Activated CD4-positive, CD25-positive, alpha-beta regulatory T cell (primary cell): ENCODE data around the gene STK38L.

Experiments
- DNase-seq, 4 experiments: peaks; one replicate each; lab custom pipeline; 2025; lab: John Stamatoyannopoulos, UW

Gene STK38L

GRCh38 chr12:27319409-27319808 lies 75.3 kb downstream of the STK38L start:
- DNase-seq: no peak

- no peak for DNase-seq
Observed at GRCh38 chr12:27319848-27320247, 75.8 kb downstream of the STK38L start.

DNA sequence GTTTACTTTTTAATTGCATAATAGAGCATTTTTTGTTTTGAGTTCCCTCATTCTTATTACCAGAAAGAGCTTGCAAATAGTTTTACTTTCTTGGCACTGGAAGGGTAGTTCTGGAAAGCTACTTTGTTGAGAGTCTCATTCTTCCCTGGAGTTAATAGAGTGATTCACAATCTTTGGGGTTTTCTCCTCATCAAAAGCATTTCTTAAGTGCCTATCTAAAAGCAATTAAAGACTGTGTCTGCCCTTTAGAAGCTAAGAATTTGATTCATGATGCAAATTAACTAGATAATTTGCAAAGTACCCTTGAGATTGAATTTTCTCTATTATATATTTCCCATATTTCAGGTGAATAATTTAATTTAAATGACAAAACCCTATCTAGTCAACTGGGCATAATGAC lies 80.4 kb downstream of the STK38L start:
- no peak for DNase-seq

DNA sequence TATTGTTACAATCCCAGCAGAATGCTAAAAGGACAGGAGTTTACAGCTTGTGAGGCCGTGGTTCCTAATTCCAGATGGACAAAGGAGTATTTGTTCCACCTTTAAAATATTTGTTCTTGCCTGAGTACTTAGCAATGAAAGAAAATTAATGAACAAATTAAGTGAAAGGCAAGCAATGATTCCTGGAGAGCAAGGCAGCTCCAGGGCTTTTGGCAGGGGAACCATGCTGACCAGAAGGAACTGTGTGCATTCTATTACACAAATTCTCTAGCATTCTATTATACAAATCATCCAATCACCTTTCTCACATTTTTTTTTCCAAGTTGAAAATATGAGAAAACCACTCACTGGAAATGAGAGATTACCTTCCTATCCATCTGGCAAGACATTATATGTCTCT lies 86.8 kb downstream of the STK38L start:
- no peak for DNase-seq

GRCh38 chr12:27331291-27331926 lies 87.3 kb downstream of the STK38L start:
- no peak for DNase-seq

DNA sequence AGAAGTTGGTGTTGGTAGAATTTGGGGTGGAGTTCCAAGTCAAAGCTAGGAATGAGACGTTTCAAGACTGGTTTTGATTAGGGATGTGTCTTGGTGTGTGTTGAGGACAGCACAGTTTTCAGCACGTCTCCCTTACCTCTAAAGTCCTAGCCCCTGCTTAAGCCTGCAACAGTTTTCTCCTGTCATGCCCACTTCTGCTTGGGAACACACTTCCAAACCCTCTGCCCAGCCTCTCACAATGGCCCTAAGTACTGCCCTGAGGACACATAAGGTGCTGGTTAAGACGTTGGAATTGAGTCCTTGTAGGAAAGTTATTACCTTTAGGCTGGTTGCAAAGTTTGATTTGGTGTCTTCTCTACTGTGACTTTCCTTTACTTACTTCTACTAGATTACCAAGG lies 87.8 kb downstream of the STK38L start:
- no peak for DNase-seq

DNA sequence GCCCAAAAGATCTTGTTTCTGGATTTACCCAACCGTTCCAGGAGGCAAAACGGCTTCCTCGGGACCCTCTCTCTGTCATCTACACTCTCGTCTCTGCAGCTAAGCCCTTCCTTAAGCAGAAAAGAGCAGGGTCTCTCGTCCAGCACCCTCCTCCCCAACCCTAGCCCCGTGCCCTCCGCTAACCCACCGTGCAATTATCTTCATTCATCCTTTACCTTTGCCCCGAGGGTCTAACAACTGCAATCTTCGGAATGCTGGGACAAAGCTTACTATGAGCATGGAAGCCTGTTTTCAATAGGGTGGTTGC lies 88.3 kb downstream of the STK38L start:
- no peak for DNase-seq

DNA sequence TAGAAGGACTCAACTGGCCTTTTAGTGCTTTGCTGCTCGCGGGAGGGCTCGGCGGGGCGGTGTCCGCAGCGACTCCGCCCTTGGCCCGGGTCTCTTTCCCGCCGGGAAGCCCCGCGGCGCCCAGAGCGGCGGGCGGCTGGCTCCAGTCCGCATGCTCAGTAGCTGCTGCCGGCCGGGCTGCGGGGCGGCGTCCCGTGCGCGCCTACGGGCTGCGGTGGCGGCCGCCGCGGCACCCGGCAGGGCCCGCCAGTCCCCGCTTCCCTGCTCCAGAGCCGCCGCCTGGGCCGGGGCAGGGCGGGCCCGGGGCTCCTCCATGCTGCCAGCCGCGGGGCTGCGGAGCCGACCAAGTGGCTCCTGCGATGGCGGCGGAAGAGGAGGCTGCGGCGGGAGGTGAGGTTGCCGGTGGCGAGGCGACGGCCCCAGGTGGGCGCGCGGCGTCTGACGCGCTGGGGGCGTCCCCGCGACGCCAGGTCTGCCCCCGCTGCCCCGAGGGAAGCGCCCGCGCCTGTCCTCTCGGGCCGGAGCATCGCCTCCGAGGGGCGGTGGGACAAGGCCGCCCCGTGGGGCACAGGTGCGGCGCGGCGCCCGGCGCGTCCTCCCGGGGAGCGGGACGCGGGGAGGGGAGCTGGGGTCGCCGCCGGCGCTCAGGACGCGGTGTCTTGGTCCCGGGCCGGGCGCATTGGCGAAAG lies 88.8 kb downstream of the STK38L start, which contains the start of gene BMAL2:
BMAL2 (plus strand) TSS at position 123 of the 689 bp plus-strand sequence; CDS start at position 360, 237 bp downstream.
- peak in 2 of 4 experiments; percentile 3 to 6 for DNase-seq

DNA sequence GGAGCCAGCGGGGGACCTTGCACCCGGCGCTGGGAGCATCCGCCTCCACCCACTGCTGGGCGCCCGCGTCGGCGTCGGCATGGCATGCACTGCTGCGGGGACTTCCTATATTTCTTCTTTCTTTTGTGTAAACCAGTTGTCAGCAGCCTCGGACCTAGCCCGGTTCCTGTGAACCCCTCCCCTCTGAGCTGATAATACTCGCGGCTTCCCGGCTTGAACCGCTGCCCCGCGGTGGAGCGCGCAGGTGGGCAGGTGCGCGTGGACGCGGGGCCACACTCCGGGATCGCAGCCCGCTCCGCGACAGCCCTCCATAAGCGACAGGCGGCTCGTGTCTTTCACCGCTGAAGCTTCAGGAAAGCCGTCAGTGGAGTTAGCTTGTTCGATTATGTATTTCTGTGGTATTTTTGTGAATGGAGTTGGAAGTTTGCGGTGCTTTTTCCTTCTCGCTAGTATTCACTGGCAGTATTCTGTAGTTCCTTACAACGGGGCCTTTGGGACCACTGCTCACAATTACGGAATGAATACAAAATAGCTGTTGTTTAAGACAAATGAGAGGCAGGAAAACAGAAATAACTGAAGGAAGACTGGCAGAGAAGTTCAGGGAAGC lies 89.4 kb downstream of the STK38L start:
- DNase-seq: no peak

DNA sequence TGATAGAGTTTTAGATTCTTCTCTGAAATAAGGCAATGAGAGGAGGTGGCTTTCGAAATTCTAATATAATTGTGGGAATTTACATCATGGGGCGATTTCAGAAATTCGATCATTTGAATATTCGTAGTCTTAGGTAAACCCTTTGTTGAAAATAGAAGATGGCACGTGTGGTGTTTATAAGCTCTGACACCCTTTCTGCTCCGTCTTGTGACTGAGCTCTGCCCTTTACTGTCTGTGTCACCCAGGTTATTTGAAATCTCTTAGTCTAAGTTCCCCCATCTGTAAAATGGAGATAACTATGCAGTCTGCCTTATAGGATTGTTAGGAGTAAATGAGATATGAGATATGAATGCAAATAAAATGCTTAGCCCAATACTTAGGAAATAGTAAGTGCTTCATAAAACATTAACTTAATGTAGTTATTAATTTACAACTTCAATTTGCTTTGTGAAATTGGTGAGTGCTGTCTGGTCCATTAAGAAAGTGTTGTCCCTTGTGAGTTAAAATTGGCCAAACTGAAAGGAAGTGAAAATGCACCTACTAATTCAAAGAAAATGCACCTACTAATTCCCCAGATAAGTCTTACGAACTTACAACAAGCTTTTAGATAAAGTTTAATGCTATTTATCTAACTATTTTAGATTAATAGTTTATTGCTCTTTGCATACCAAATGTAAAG lies 90.1 kb downstream of the STK38L start:
- no peak for DNase-seq

GRCh38 chr12:27334721-27335082 lies 90.6 kb downstream of the STK38L start:
- no peak for DNase-seq

- no peak for DNase-seq
Observed at GRCh38 chr12:27335364-27336281, 91.5 kb downstream of the STK38L start.

DNA sequence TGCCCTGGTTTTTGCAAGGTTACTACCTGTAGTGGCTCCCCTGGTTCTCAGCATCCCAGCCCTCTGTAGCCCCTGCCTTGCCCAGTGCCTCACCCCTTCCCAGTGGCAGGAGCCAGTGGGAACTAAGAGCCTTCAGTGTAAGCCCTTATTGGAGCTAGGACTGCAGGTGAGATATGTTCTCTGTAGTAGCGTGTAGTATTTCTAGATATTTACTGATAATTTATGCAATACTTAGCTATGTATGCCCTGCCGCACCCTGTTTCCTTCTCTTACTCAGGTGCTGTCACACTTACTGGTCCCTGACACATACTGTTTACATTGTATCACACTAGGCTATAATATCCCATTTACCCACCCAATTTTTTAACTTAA lies 92.2 kb downstream of the STK38L start:
- DNase-seq: no peak

DNA sequence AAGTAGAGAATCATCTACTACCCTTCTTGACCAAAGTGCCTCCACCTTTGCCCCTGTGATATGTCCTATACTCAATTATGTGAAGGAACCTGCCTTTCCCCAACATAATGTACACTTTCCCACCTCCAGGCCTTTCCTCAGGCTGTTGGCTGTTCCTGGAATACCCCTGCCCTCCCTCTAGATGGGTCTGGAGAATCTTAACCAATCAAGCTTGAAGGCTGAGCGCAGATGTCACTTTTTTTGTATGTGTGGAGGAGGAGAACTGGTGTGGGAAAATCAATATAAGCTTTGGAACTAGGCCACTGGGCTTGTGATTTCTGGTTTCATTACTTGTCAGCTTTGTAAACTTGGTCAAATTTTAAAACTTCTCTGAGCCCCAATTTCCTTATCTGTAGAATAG lies 93.3 kb downstream of the STK38L start:
- DNase-seq: no peak

DNA sequence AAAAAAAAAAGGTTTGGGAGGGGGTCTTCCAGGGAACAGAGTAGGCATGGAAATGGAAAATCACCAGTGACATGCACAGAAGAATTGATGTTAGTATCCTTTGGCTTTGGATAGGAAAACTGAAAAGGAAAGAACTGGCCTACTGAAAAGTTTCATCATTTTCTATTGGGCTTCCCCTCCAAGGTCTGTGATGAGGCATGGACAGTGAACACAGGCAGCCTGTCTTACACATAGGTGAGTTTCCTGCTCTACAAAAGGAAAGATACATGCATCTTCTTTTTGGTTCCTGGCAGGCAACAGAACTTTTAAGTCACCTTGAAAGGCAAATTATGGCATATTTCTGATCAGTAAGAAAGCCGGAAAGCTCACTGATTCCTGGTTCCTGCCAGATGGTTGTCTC lies 94.4 kb downstream of the STK38L start:
- no peak for DNase-seq

DNA sequence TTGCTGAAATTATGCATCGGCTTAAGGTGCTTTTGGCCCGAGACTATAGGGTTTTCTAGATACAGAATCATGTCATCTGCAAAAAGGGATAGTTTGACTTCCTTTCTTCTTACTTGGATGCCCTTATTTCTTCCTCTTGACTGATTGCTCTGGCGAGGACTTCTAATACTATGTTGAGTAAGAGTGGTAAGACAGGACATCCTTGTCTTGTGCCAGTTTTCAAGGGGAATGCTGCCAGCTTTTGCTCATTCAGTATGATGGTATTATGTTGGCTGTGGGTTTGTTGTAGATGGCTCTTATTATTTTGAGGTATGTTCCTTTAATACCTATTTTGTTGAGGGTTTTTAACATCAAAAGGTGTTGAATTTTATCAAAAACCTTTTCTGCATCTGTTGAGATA lies 96.9 kb downstream of the STK38L start:
- DNase-seq: no peak

DNA sequence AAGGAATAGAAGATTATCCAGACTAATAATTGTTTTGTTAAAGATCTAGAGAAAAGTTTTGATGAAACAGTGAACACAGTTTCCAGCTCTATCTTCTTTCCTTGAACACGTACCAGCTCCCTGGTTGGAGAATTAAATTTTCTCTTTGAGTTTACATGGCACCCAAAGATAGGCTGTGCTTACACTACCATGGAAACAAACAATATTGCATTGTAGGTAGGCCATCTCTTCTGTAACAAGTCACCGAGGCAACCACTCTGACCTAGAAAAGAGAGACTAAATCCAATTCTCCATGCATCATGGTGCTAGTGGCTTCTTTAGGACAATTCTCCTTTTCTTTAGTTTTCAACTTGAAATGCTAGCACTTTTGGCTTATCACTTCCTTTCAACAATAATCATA lies 98.5 kb downstream of the STK38L start:
- DNase-seq: no peak

DNA sequence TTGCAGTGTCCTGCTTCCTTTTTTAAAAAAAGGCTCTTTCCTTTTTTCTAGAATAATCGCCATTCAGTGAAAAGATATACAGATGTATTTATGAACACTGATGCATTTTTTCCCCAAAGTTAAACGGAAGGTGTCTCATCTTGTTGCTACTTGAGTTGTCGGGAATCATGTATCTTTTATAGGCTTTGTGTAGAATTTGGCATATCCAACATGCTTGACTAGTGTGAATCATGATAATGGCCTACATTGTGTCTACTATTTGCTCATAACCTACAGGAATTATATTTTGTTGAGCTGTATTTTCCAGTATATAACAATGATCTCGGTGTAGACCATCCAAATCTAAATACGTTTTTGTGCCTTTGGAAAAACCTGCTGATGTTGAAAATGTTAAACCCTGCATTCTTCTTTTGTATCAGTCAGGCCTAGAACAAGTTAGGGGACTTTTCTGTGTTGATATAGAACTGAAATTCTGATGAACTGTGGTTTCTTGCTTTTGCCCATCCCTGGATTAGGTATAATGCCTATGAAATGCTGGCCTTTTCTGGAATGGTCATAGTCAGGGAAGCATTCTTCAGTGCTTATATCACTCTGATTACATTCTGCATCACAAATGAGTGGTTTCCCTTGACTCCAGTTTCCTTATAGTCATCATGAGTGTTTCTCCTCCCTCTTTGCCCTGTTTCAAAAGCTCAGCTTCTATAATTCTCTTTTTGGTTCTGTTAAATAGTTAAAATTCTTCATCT lies 99.3 kb downstream of the STK38L start:
- no peak for DNase-seq

DNA sequence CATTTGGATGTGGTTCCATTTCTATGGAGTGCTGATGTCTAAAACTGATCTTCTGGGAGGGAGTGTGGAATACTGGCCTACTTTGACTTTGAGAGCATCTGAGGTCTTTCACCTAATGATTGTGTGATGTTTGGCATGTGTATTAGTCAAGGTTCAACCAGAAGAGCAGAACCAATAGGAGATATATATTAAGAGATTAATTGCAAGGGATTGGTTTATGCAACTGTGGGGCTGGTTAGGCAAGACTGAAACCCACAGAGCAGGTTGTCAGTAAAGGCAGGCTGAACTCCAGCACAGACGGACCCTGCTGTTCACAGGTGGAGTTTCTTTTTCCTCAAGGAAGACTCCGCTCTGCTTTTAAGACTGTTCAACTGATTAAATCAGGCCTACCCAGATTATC lies 100.2 kb downstream of the STK38L start:
- DNase-seq: no peak

GRCh38 chr12:27344760-27345159 lies 100.7 kb downstream of the STK38L start:
- DNase-seq: no peak

DNA sequence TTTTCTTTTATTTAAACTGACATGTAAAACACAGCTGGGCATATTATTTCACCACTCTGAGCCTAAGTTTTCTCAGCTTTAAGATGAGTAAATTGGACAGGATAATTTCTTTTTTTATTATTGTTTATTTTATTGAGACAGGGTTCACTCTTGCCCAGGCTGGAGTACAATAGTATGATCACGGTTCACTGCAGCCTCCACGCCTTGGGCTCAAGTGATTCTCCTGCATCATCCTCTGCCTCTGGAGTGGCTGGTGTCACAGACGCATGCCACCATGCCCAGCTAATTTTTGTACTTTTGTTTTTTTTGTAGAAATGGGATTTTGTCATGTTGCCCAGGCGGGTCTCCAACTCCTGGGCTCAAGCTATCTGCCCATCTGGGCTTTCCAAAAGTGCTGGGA lies 101.3 kb downstream of the STK38L start:
- DNase-seq: no peak
